ENCODE data around the gene GCFC2.

The GCFC2 gene

GRCh38 chr2:75640621-75641121 lies 70.0 kb downstream of the GCFC2 start:
- no peak for DNase-seq (ENCODE audit: low read depth, low spot score)
- no peak overlapping the region for H3K4me3 ChIP-seq (ENCODE audit: low read depth, low read length)
- POLR2A ChIA-PET, result no interaction called here
- TF ChIP-seq CTCF (IDR thresholded peaks at IDR 0.05; ENCODE audit: insufficient read depth, low read length, missing control alignments), result peak; percentile 97
- CTCF ChIA-PET, result interaction anchor here (0.7 to 15.2 kb wide), 24 partner anchors 8 to 959 kb away, joined by 3 to 452 read pairs (median 5); no protein-coding TSS in a partner anchor

GRCh38 chr2:75637568-75637967 lies 73.1 kb downstream of the GCFC2 start:
- no peak for DNase-seq (ENCODE audit: low read depth, low spot score)
- CTCF ChIA-PET, result interaction anchor here (0.6 to 15.2 kb wide), 7 partner anchors 7 to 184 kb away, joined by 3 to 452 read pairs (median 10); no protein-coding TSS in a partner anchor

GRCh38 chr2:75634945-75635344 lies 75.8 kb downstream of the GCFC2 start:
- ChIA-PET POLR2A (no interaction called here), CTCF (interaction anchor here (1.1 to 15.2 kb wide), 10 partner anchors 8 to 169 kb away, joined by 3 to 452 read pairs (median 7); partner anchors contain the start of gene MRPL19)
- no peak for DNase-seq (ENCODE audit: low read depth, low spot score)
- TF ChIP-seq CTCF (IDR thresholded peaks at IDR 0.05; ENCODE audit: insufficient read depth, low read length, missing control alignments), result no peak
- no peak overlapping the region for H3K4me3 ChIP-seq (ENCODE audit: low read depth, low read length)

More at GRCh38 chr2:75637568-75637967, 73.1 kb downstream of the GCFC2 start:
- POLR2A ChIA-PET, result no interaction called here
- TF ChIP-seq CTCF (IDR thresholded peaks at IDR 0.05; ENCODE audit: insufficient read depth, low read length, missing control alignments), result no peak
- no peak overlapping the region for H3K4me3 ChIP-seq (ENCODE audit: low read depth, low read length)

- ChIA-PET CTCF (interaction anchor here (1.6 to 15.2 kb wide), 6 partner anchors 5 to 168 kb away, joined by 6 to 452 read pairs (median 42); no protein-coding TSS in a partner anchor), POLR2A (no interaction called here)
- TF ChIP-seq CTCF (IDR thresholded peaks at IDR 0.05; ENCODE audit: insufficient read depth, low read length, missing control alignments), result no peak
- H3K4me3 ChIP-seq (ENCODE audit: low read depth, low read length), result no peak overlapping the region
- no peak for DNase-seq (ENCODE audit: low read depth, low spot score)
Measured at GRCh38 chr2:75633620-75634019, 77.1 kb downstream of the GCFC2 start.

- no peak for DNase-seq (ENCODE audit: low read depth, low spot score)
- no peak for TF ChIP-seq CTCF (IDR thresholded peaks at IDR 0.05; ENCODE audit: insufficient read depth, low read length, missing control alignments)
- CTCF ChIA-PET, result interaction anchor here (6.3 to 15.2 kb wide), 3 partner anchors 6 to 167 kb away, joined by 69 to 452 read pairs (median 77); no protein-coding TSS in a partner anchor
- POLR2A ChIA-PET, result no interaction called here
- H3K4me3 ChIP-seq (ENCODE audit: low read depth, low read length), result no peak overlapping the region
Measured at GRCh38 chr2:75632813-75633212, 77.9 kb downstream of the GCFC2 start.

GRCh38 chr2:75632091-75632701 lies 78.5 kb downstream of the GCFC2 start:
- ChIA-PET CTCF (interaction anchor here (1.3 to 15.2 kb wide), 4 partner anchors 7 to 166 kb away, joined by 3 to 452 read pairs (median 73); no protein-coding TSS in a partner anchor), POLR2A (no interaction called here)
- no peak for TF ChIP-seq CTCF (IDR thresholded peaks at IDR 0.05; ENCODE audit: insufficient read depth, low read length, missing control alignments)
- DNase-seq (ENCODE audit: low read depth, low spot score), result no peak
- no peak overlapping the region for H3K4me3 ChIP-seq (ENCODE audit: low read depth, low read length)

Measured in AG04449 (cell line).